K562 (cell line): ENCODE data around the gene PRCD. TPM values are rescaled to one million over a fixed set of nuclear protein-coding genes. Genes with fewer than 3 reads are reported as not detected.

Experiments
- ATF1 ChIP-seq, 2 experiments: fragments of 450-650 bp in 1 of 2; IDR thresholded peaks; 2 replicates each; pipeline ENCODE4 v1.6.1; 2016; ENCODE audit warnings: missing compliant biosample characterization in 1 of 2, missing genetic modification characterization in 1 of 2
- CHD2 ChIP-seq: IDR thresholded peaks from 2 replicates; pipeline ENCODE4 v1.6.1; 2011; ENCODE audit warnings: low read depth, low read length
- ELF2 ChIP-seq: fragments of 250-450 bp; sonication (Bioruptor Pico); IDR thresholded peaks from 2 replicates; pipeline ENCODE4 v1.5.0; 2021; ENCODE audit warnings: mild to moderate bottlenecking
- FOXP1 ChIP-seq: sonication (generic); formaldehyde crosslinking; IDR thresholded peaks from 2 replicates; pipeline ENCODE4 v1.8.0; 2022; ENCODE audit warnings: mild to moderate bottlenecking, missing genetic modification reagents
- JUND ChIP-seq, 2 experiments: IDR thresholded peaks; 2 replicates in 1 of 2; 3 replicates in 1 of 2; pipeline ENCODE4 v1.6.1; 2011; ENCODE audit warnings: borderline replicate concordance in 2 of 2, low read depth in 2 of 2, low read length in 2 of 2, improper control_type of control experiment in 1 of 2, missing biosample characterization in 1 of 2, missing genetic modification characterization in 1 of 2, missing genetic modification reagents in 1 of 2
- MBD2 ChIP-seq: sonication (generic); IDR thresholded peaks from 2 replicates; pipeline ENCODE4 v1.6.1; 2016; ENCODE audit warnings: low read depth, borderline replicate concordance
- ZNF253 ChIP-seq: fragments of 250-450 bp; sonication (Bioruptor Pico); conservative IDR thresholded peaks from 2 replicates; pipeline ENCODE4 v1.6.1; 2021; ENCODE audit warnings: mild to moderate bottlenecking
- polyA plus RNA-seq, 8 experiments: library from polyadenylated mRNA; depleted of rRNA in 4 of 8; stranded (reverse) in 5 of 8; unstranded in 3 of 8; fragments of >200 nt; fragmentation: Nextera tagmentation in 2 of 8; fragmentation: Illumina TruSeq in 1 of 8; extraction: Ambion mirVana in 2 of 8; extraction: Trizol in 1 of 8; gene quantifications; 2 replicates each; pipeline versions ENCODE4 v1.2.1 to v1.2.3, GENCODE V29; 2011 to 2014; ENCODE audit warnings: inconsistent platforms in 1 of 8, missing spikeins in 1 of 8
- total RNA-seq, 7 experiments: library from RNA; depleted of rRNA in 6 of 7; stranded (reverse); fragments of >200 nt in 6 of 7; fragmentation: Illumina TruSeq in 2 of 7; extraction: Trizol in 2 of 7; gene quantifications; 2 replicates each; pipeline versions ENCODE4 v1.2.1 to v1.2.3, GENCODE V29; 2011 to 2021; ENCODE audit warnings: low replicate concordance in 1 of 7
- TF ChIP-seq, protein P1 (sequence below): fragments of 450-650 bp; IDR thresholded peaks from 2 replicates; pipeline ENCODE4 v1.6.1; 2017; ENCODE audit warnings: mild to moderate bottlenecking, moderate library complexity
- TF ChIP-seq, protein P2 (sequence below): sonication (generic); formaldehyde crosslinking; IDR thresholded peaks from 2 replicates; pipeline ENCODE4 v1.8.0; 2022; ENCODE audit warnings: missing genetic modification reagents, mild to moderate bottlenecking, moderate library complexity, borderline replicate concordance
- TF ChIP-seq, protein P3 (sequence below): fragments of 450-650 bp; IDR thresholded peaks from 2 replicates; pipeline ENCODE4 v1.6.1; 2016
- TF ChIP-seq, protein P4 (sequence below): sonication (generic); formaldehyde crosslinking; IDR thresholded peaks from 2 replicates; pipeline ENCODE4 v1.8.1; 2022; ENCODE audit warnings: missing genetic modification reagents
- TF ChIP-seq, protein P5 (sequence below): fragments of 250-450 bp; sonication (Bioruptor Pico); IDR thresholded peaks from 2 replicates; pipeline ENCODE4 v1.4.0; 2020

The PRCD gene
- total and polyA plus RNA-seq, 9 of the 15 experiments (the other 6 are each of a cell fraction or from before 2014, with no cell fraction given): 0.20 to 0.25 (median 0.21) TPM; not detected in 6

GRCh38 chr17:76540381-76541300 lies 797 bp downstream of the PRCD start (continued):
- TF ChIP-seq ATF1 (CRISPR knock-in tag; IDR thresholded peaks at IDR 0.05): no peak
- peak; percentile 78 for TF ChIP-seq ATF1 (tag; IDR thresholded peaks at IDR 0.05)
- TF ChIP-seq MBD2: peak; percentile 48; the same call in 1 of the 2 replicates
- TF ChIP-seq CHD2: peak; percentile 66; the same call in 1 of the 2 replicates
- TF ChIP-seq, protein P1, sequence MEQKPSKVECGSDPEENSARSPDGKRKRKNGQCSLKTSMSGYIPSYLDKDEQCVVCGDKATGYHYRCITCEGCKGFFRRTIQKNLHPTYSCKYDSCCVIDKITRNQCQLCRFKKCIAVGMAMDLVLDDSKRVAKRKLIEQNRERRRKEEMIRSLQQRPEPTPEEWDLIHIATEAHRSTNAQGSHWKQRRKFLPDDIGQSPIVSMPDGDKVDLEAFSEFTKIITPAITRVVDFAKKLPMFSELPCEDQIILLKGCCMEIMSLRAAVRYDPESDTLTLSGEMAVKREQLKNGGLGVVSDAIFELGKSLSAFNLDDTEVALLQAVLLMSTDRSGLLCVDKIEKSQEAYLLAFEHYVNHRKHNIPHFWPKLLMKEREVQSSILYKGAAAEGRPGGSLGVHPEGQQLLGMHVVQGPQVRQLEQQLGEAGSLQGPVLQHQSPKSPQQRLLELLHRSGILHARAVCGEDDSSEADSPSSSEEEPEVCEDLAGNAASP: no peak
- TF ChIP-seq, protein P2, sequence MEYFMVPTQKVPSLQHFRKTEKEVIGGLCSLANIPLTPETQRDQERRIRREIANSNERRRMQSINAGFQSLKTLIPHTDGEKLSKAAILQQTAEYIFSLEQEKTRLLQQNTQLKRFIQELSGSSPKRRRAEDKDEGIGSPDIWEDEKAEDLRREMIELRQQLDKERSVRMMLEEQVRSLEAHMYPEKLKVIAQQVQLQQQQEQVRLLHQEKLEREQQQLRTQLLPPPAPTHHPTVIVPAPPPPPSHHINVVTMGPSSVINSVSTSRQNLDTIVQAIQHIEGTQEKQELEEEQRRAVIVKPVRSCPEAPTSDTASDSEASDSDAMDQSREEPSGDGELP (CRISPR knock-in tag): peak; percentile 76
- no peak for TF ChIP-seq ZNF253 (CRISPR knock-in tag)
- TF ChIP-seq FOXP1 (CRISPR knock-in tag): peak; percentile 45; the same call in 1 of the 2 replicates
- TF ChIP-seq, protein P3, sequence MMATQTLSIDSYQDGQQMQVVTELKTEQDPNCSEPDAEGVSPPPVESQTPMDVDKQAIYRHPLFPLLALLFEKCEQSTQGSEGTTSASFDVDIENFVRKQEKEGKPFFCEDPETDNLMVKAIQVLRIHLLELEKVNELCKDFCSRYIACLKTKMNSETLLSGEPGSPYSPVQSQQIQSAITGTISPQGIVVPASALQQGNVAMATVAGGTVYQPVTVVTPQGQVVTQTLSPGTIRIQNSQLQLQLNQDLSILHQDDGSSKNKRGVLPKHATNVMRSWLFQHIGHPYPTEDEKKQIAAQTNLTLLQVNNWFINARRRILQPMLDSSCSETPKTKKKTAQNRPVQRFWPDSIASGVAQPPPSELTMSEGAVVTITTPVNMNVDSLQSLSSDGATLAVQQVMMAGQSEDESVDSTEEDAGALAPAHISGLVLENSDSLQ: peak; percentile 20; the same call in 1 of the 2 replicates
- no peak for TF ChIP-seq ELF2 (CRISPR knock-in tag)
- peak; percentile 96 for TF ChIP-seq JUND (IDR thresholded peaks at IDR 0.05; ENCODE audit: borderline replicate concordance, low read depth, low read length)
- TF ChIP-seq JUND (tag; IDR thresholded peaks at IDR 0.05; ENCODE audit: borderline replicate concordance, low read depth, low read length): peak; percentile 97
- TF ChIP-seq, protein P4, sequence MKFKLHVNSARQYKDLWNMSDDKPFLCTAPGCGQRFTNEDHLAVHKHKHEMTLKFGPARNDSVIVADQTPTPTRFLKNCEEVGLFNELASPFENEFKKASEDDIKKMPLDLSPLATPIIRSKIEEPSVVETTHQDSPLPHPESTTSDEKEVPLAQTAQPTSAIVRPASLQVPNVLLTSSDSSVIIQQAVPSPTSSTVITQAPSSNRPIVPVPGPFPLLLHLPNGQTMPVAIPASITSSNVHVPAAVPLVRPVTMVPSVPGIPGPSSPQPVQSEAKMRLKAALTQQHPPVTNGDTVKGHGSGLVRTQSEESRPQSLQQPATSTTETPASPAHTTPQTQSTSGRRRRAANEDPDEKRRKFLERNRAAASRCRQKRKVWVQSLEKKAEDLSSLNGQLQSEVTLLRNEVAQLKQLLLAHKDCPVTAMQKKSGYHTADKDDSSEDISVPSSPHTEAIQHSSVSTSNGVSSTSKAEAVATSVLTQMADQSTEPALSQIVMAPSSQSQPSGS: peak; percentile 90; the same call in 1 of the 2 replicates
- TF ChIP-seq, protein P5, sequence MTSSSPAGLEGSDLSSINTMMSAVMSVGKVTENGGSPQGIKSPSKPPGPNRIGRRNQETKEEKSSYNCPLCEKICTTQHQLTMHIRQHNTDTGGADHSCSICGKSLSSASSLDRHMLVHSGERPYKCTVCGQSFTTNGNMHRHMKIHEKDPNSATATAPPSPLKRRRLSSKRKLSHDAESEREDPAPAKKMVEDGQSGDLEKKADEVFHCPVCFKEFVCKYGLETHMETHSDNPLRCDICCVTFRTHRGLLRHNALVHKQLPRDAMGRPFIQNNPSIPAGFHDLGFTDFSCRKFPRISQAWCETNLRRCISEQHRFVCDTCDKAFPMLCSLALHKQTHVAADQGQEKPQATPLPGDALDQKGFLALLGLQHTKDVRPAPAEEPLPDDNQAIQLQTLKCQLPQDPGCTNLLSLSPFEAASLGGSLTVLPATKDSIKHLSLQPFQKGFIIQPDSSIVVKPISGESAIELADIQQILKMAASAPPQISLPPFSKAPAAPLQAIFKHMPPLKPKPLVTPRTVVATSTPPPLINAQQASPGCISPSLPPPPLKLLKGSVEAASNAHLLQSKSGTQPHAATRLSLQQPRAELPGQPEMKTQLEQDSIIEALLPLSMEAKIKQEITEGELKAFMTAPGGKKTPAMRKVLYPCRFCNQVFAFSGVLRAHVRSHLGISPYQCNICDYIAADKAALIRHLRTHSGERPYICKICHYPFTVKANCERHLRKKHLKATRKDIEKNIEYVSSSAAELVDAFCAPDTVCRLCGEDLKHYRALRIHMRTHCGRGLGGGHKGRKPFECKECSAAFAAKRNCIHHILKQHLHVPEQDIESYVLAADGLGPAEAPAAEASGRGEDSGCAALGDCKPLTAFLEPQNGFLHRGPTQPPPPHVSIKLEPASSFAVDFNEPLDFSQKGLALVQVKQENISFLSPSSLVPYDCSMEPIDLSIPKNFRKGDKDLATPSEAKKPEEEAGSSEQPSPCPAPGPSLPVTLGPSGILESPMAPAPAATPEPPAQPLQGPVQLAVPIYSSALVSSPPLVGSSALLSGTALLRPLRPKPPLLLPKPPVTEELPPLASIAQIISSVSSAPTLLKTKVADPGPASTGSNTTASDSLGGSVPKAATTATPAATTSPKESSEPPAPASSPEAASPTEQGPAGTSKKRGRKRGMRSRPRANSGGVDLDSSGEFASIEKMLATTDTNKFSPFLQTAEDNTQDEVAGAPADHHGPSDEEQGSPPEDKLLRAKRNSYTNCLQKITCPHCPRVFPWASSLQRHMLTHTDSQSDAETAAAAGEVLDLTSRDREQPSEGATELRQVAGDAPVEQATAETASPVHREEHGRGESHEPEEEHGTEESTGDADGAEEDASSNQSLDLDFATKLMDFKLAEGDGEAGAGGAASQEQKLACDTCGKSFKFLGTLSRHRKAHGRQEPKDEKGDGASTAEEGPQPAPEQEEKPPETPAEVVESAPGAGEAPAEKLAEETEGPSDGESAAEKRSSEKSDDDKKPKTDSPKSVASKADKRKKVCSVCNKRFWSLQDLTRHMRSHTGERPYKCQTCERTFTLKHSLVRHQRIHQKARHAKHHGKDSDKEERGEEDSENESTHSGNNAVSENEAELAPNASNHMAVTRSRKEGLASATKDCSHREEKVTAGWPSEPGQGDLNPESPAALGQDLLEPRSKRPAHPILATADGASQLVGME (CRISPR knock-in tag): 0 out of 2 replicates have a peak, but pooled peaks have one; percentile 35
